ENCODE measurements around the gene DCK.
A peak's percentile ranks its signal among the peaks of the same experiment; 100 is the strongest.

DCK gene

DNA sequence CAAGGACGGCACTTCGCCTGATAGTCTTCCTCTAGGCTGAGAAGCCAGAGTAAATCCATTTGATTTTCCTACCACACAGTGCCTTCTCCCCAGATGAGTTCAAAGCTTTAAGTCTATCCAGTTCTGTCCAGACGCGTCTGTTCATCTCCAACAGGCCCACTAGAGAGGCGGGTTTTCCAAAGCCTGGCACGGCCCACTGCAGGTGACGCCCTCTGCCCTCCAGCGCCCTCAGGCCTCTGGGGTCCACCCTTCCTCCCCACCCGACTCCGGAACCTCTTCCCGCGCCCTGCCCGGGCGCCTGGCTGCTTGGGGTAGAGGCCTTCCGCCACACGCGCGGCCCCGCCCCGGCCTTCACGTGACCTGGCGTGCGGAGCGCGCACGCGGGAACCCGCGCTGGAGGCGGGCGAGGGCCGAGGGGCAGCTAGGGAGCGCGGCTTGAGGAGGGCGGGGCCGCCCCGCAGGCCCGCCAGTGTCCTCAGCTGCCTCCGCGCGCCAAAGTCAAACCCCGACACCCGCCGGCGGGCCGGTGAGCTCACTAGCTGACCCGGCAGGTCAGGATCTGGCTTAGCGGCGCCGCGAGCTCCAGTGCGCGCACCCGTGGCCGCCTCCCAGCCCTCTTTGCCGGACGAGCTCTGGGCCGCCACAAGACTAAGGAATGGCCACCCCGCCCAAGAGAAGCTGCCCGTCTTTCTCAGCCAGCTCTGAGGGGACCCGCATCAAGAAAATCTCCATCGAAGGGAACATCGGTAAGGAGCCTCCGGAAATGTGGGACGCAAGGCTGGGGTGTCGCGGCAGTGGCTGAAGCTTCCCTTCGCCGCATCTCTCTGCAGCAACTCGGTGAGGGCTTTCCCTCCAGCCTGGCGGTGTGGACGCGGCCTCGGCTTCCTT, at the start of gene DCK:
DCK (plus strand) TSS at position 469 of the 888 bp plus-strand sequence; CDS start at position 656, 187 bp downstream.
- Histone ChIP-seq H3K27me3 (ENCODE audit: insufficient read depth, insufficient read length) (no peaks in the 10 kb centered on the region), H3K36me3 (ENCODE audit: insufficient read depth, insufficient read length, low read length) (peaks cover 5% of the 10 kb centered on the region), H3K4me3 (ENCODE audit: insufficient read length, low read depth) (peak within 1 kb of the TSS; percentile 95), H3K9me3 (ENCODE audit: insufficient read depth, low read length) (peaks cover 5% of the 10 kb centered on the region; the same call in 1 of the 2 replicates), H3K4me1 (ENCODE audit: insufficient read depth, insufficient read length) (no peaks in the 10 kb centered on the region), H3K9ac (ENCODE audit: insufficient read length, low read depth) (peak within 1 kb of the TSS; percentile 94)
- DNase-seq (ENCODE audit: low read depth, low spot score) = peak; percentile 74
- no peak for TF ChIP-seq SUZ12 (IDR thresholded peaks at IDR 0.05; ENCODE audit: extremely low read depth, insufficient read depth, insufficient read length)
- no peak for TF ChIP-seq YY1 (IDR thresholded peaks at IDR 0.05; ENCODE audit: insufficient read depth, insufficient read length)
- TF ChIP-seq ZNF274 (IDR thresholded peaks at IDR 0.05; ENCODE audit: low read depth, low read length) = no peak

DNA sequence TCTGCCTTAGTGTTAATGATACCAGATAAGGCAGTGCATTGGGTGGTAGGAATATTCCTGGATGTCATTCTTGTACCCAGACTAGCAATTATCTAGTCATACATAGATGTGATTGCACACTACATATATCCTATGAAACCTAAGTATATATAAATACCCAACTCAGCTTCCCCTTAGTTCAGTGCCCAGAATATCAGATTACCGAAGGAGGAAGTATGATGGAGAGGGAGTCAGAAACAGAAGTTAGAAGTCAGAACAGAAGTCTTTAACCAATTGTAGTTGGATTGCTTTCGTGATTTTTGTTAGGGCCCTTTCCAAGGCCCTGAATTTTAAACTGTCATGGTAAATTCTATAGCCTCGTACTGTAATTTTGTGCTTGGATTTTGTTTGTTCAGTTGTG, 48.4 kb upstream of the DCK start:
- H3K36me3 ChIP-seq (ENCODE audit: insufficient read depth, insufficient read length, low read length) = no peaks in the 10 kb centered on the region
- DNase-seq (ENCODE audit: low read depth, low spot score) = no peak
- H3K4me3 ChIP-seq (ENCODE audit: insufficient read length, low read depth) = no peak overlapping the region
- no peaks in the 10 kb centered on the region for H3K9me3 ChIP-seq (ENCODE audit: insufficient read depth, low read length)
- H3K9ac ChIP-seq (ENCODE audit: insufficient read length, low read depth) = no peak overlapping the region
- H3K27me3 ChIP-seq (ENCODE audit: insufficient read depth, insufficient read length) = no peaks in the 10 kb centered on the region
- H3K4me1 ChIP-seq (ENCODE audit: insufficient read depth, insufficient read length) = no peaks in the 10 kb centered on the region
- no peak for TF ChIP-seq SUZ12 (IDR thresholded peaks at IDR 0.05; ENCODE audit: extremely low read depth, insufficient read depth, insufficient read length)
- TF ChIP-seq ZNF274 (IDR thresholded peaks at IDR 0.05; ENCODE audit: low read depth, low read length) = no peak
- TF ChIP-seq YY1 (IDR thresholded peaks at IDR 0.05; ENCODE audit: insufficient read depth, insufficient read length) = no peak

- H3K27me3 ChIP-seq (ENCODE audit: insufficient read depth, insufficient read length) = no peaks in the 10 kb centered on the region
- no peaks in the 10 kb centered on the region for H3K9me3 ChIP-seq (ENCODE audit: insufficient read depth, low read length)
- DNase-seq (ENCODE audit: low read depth, low spot score) = no peak
- H3K9ac ChIP-seq (ENCODE audit: insufficient read length, low read depth) = no peak overlapping the region
- no peaks in the 10 kb centered on the region for H3K4me1 ChIP-seq (ENCODE audit: insufficient read depth, insufficient read length)
- TF ChIP-seq YY1 (IDR thresholded peaks at IDR 0.05; ENCODE audit: insufficient read depth, insufficient read length) (no peak), ZNF274 (IDR thresholded peaks at IDR 0.05; ENCODE audit: low read depth, low read length) (no peak), SUZ12 (IDR thresholded peaks at IDR 0.05; ENCODE audit: extremely low read depth, insufficient read depth, insufficient read length) (no peak)
- H3K36me3 ChIP-seq (ENCODE audit: insufficient read depth, insufficient read length, low read length) = no peaks in the 10 kb centered on the region
- no peak overlapping the region for H3K4me3 ChIP-seq (ENCODE audit: insufficient read length, low read depth)
Observed at GRCh38 chr4:70945452-70946055, 47.9 kb upstream of the DCK start.

DNA sequence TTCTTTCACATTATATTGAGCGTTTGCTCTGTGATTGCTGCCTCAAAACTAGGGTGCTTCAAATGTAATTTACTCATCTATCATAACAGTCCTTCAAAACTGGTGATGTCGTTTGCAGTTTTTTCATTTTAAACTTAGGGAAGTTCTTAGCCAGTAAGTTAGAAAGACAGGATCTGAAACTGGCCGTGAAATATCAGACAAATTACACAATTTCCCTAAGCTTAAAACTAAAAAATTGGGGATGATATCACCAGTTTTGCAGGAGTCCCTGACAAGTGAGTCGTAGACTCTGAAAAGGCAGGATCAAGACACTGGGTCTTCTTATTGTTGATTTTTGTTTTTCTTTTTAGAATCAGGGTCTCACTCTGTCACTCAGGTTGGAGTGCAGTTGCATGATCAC, 46.5 kb upstream of the DCK start:
- DNase-seq (ENCODE audit: low read depth, low spot score) = no peak
- no peaks in the 10 kb centered on the region for H3K9me3 ChIP-seq (ENCODE audit: insufficient read depth, low read length)
- no peak overlapping the region for H3K9ac ChIP-seq (ENCODE audit: insufficient read length, low read depth)
- TF ChIP-seq ZNF274 (IDR thresholded peaks at IDR 0.05; ENCODE audit: low read depth, low read length) (no peak), YY1 (IDR thresholded peaks at IDR 0.05; ENCODE audit: insufficient read depth, insufficient read length) (no peak), SUZ12 (IDR thresholded peaks at IDR 0.05; ENCODE audit: extremely low read depth, insufficient read depth, insufficient read length) (no peak)
- no peaks in the 10 kb centered on the region for H3K36me3 ChIP-seq (ENCODE audit: insufficient read depth, insufficient read length, low read length)
- H3K4me3 ChIP-seq (ENCODE audit: insufficient read length, low read depth) = no peak overlapping the region
- H3K27me3 ChIP-seq (ENCODE audit: insufficient read depth, insufficient read length) = no peaks in the 10 kb centered on the region
- H3K4me1 ChIP-seq (ENCODE audit: insufficient read depth, insufficient read length) = no peaks in the 10 kb centered on the region

GRCh38 chr4:70948665-70949260, 44.7 kb upstream of the DCK start:
- Histone ChIP-seq H3K9me3 (ENCODE audit: insufficient read depth, low read length) (no peaks in the 10 kb centered on the region), H3K4me1 (ENCODE audit: insufficient read depth, insufficient read length) (no peaks in the 10 kb centered on the region), H3K4me3 (ENCODE audit: insufficient read length, low read depth) (no peak overlapping the region), H3K36me3 (ENCODE audit: insufficient read depth, insufficient read length, low read length) (no peaks in the 10 kb centered on the region), H3K27me3 (ENCODE audit: insufficient read depth, insufficient read length) (no peaks in the 10 kb centered on the region), H3K9ac (ENCODE audit: insufficient read length, low read depth) (no peak overlapping the region)
- TF ChIP-seq ZNF274 (IDR thresholded peaks at IDR 0.05; ENCODE audit: low read depth, low read length) = no peak
- no peak for TF ChIP-seq SUZ12 (IDR thresholded peaks at IDR 0.05; ENCODE audit: extremely low read depth, insufficient read depth, insufficient read length)
- TF ChIP-seq YY1 (IDR thresholded peaks at IDR 0.05; ENCODE audit: insufficient read depth, insufficient read length) = no peak
- no peak for DNase-seq (ENCODE audit: low read depth, low spot score)

GRCh38 chr4:70954032-70954431, 39.4 kb upstream of the DCK start:
- no peak overlapping the region for H3K4me3 ChIP-seq (ENCODE audit: insufficient read length, low read depth)
- no peak for DNase-seq (ENCODE audit: low read depth, low spot score)
- no peaks in the 10 kb centered on the region for H3K9me3 ChIP-seq (ENCODE audit: insufficient read depth, low read length)
- H3K27me3 ChIP-seq (ENCODE audit: insufficient read depth, insufficient read length) = no peaks in the 10 kb centered on the region
- no peak overlapping the region for H3K9ac ChIP-seq (ENCODE audit: insufficient read length, low read depth)
- TF ChIP-seq ZNF274 (IDR thresholded peaks at IDR 0.05; ENCODE audit: low read depth, low read length) (no peak), YY1 (IDR thresholded peaks at IDR 0.05; ENCODE audit: insufficient read depth, insufficient read length) (no peak), SUZ12 (IDR thresholded peaks at IDR 0.05; ENCODE audit: extremely low read depth, insufficient read depth, insufficient read length) (no peak)
- H3K36me3 ChIP-seq (ENCODE audit: insufficient read depth, insufficient read length, low read length) = peaks cover under 1% of the 10 kb centered on the region
- no peaks in the 10 kb centered on the region for H3K4me1 ChIP-seq (ENCODE audit: insufficient read depth, insufficient read length)

All from NT2/D1 (cell line).